SH-SY5Y (cell line): ENCODE results near the gene TRMT5.

Experiments
- GATA2 ChIP-seq: IDR thresholded peaks from 2 replicates; pipeline ENCODE4 v1.6.1; 2011; ENCODE audit warnings: mild to moderate bottlenecking, low read depth, low read length
- GATA3 ChIP-seq: IDR thresholded peaks from 2 replicates; pipeline ENCODE4 v1.6.1; 2011; ENCODE audit warnings: low read depth, mild to moderate bottlenecking, low read length, moderate library complexity

The TRMT5 gene

GRCh38 chr14:60943637-60944032 lies 37.2 kb downstream of the TRMT5 start:
- no peak for TF ChIP-seq GATA2
- TF ChIP-seq GATA3: no peak

- no peak for TF ChIP-seq GATA2
- no peak for TF ChIP-seq GATA3
Measured at GRCh38 chr14:60935319-60935718, 45.6 kb downstream of the TRMT5 start.

DNA sequence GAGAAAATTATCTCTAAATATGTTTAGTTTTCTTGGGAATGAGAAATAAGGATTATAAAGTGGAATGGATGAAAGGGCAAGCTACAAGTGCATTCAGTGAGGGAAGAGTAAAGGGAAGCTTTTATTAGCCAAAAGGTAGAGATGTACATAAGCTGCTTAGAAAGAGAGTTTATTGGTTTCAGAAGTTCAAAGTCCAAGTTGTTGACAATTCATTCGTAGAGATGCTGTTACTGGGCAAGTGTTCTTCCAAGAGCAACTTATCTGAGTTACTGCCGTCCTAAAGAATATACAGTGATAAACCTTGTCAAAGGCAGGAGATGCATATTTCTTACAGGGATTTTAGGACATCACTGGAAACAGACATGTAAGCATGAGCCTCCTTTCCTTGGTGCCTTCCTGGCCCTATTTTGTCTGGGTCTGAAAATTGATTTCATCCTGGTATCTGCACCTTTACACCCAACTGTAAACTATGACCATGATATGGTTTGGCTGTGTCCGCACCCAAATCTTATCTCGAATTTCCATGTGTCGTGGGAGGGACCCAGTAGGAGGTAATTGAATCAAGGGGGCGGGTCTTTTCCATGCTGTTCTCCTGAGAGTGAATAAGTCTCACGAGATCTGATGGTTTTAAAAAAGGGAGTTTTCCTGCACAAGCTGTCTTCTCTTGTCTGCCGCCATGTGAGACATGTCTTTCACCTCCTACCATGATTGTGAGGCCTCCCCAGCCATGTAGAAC lies 46.8 kb downstream of the TRMT5 start:
- TF ChIP-seq GATA3: no peak
- TF ChIP-seq GATA2: no peak

DNA sequence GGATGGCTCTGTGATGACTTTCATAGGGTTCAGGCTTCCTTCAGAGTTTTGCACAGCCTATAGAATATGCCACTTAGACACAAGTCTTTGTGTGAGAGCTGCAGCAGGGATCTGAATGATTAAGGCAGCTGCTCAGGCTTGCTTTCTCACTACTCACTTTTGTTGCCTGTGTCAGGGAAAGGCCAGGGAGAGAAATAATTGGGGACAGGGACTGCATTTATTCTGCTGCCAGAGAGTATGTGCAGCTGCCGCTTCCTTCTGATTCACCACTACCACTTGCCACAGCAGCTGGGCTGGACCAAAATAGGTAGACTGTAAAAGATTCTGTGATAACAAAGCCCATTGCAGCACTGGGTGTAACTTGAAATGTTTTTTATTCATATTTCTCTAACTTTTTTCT lies 49.7 kb downstream of the TRMT5 start:
- TF ChIP-seq GATA3 (no peak), GATA2 (no peak)

GRCh38 chr14:60926002-60926401 lies 54.9 kb downstream of the TRMT5 start:
- no peak for TF ChIP-seq GATA2
- TF ChIP-seq GATA3: no peak

DNA sequence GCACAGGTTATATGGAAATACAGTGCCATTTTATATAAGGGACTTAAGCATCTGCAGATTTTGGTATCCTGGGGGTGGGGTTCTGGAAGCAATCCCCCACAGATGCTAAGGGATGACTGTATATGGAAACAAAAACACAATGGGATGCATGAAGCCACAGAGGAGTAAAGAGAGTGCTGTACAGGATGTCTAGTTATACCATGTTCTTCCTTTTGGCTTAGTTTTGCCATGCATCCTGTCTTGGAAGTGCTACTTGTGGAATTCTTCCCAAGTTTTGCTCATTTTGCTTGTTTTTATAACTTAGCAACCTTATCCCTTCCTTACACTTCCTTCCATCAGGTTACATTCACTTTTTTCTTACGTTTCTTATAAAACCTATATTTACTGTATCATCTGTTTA lies 55.6 kb downstream of the TRMT5 start:
- no peak for TF ChIP-seq GATA2
- no peak for TF ChIP-seq GATA3

- TF ChIP-seq GATA2 (no peak), GATA3 (no peak)
Measured at GRCh38 chr14:60922050-60922449, 58.8 kb downstream of the TRMT5 start.
